DOHH2 (cell line): ENCODE results near the gene PRPF31.

Experiments used
- H3F3A ChIP-seq: fragments of 200-600 bp; sonication (generic), shearing (Covaris generic); 2 replicates; pipeline ENCODE4 v1.6.0; 2016; ENCODE audit warnings: antibody characterized with exemption, mild to moderate bottlenecking; ENCODE audit not compliant: control insufficient read depth, insufficient read depth
- H3K27ac ChIP-seq: fragments of 200-600 bp; sonication (generic); 2 replicates; pipeline ENCODE4 v1.5.1; 2014; ENCODE audit warnings: low read depth, mild to moderate bottlenecking, low read length, moderate library complexity
- H3K27me3 ChIP-seq: fragments of 200-600 bp; sonication (generic); 2 replicates; pipeline ENCODE4 v1.6.1; 2014; ENCODE audit warnings: mild to moderate bottlenecking, low read length, mixed read lengths; ENCODE audit not compliant: control insufficient read depth
- H3K36me3 ChIP-seq: fragments of 200-600 bp; sonication (generic); 2 replicates; pipeline ENCODE4 v1.6.1; 2014; ENCODE audit warnings: mild to moderate bottlenecking, low read length, moderate library complexity, mixed read lengths; ENCODE audit not compliant: control insufficient read depth
- H3K4me1 ChIP-seq: fragments of 200-600 bp; sonication (generic); 2 replicates; pipeline ENCODE4 v1.6.1; 2014; ENCODE audit warnings: mild to moderate bottlenecking, low read length, mixed read lengths; ENCODE audit not compliant: control insufficient read depth
- H3K4me2 ChIP-seq: fragments of 200-600 bp; sonication (generic); 2 replicates; pipeline ENCODE4 v1.6.0; 2014; ENCODE audit warnings: mild to moderate bottlenecking, low read length, moderate library complexity
- H3K4me3 ChIP-seq: fragments of 200-600 bp; sonication (generic); 2 replicates; pipeline ENCODE4 v1.5.1; 2014; ENCODE audit warnings: mild to moderate bottlenecking, low read length, mixed read lengths
- H3K79me2 ChIP-seq: fragments of 200-600 bp; sonication (generic); 2 replicates; pipeline ENCODE4 v1.6.1; 2014; ENCODE audit warnings: mild to moderate bottlenecking, low read length, mixed read lengths; ENCODE audit not compliant: control insufficient read depth
- H3K9me2 ChIP-seq: fragments of 200-600 bp; sonication (generic); replicated peaks from 2 replicates; pipeline ENCODE4 v1.6.1; 2014; ENCODE audit warnings: mild to moderate bottlenecking, low read length, mixed read lengths; ENCODE audit not compliant: control insufficient read depth
- H3K9me3 ChIP-seq: fragments of 200-600 bp; sonication (generic); 2 replicates; pipeline ENCODE4 v1.6.1; 2014; ENCODE audit warnings: antibody characterized with exemption, low read length, mixed read lengths; ENCODE audit not compliant: control insufficient read depth, insufficient read depth
- H4K20me1 ChIP-seq: fragments of 200-600 bp; sonication (generic); 2 replicates; pipeline ENCODE4 v1.6.0; 2014; ENCODE audit warnings: low read depth, mild to moderate bottlenecking, antibody characterized with exemption, low read length, moderate library complexity; ENCODE audit not compliant: control insufficient read depth, insufficient read depth
- EZH2phosphoT487 ChIP-seq: fragments of 200-600 bp; sonication (generic); IDR thresholded peaks from 2 replicates; pipeline ENCODE4 v1.6.1; 2017; ENCODE audit warnings: borderline replicate concordance, mild to moderate bottlenecking, antibody characterized with exemption, low read length, moderate library complexity, mixed read lengths
- TF ChIP-seq, protein P1 (sequence below): fragments of 200-600 bp; sonication (generic); IDR thresholded peaks from one replicate; pipeline ENCODE4 v1.5.1; 2014; ENCODE audit warnings: antibody characterized with exemption, mild to moderate bottlenecking, low read depth, low read length; ENCODE audit not compliant: poor library complexity, severe bottlenecking

PRPF31 gene

GRCh38 chr19:54102421-54103169, 13.0 kb upstream of the PRPF31 start, which contains the start of gene NDUFA3:
TSS of gene NDUFA3 (plus strand) at chr19:54102855. CDS start at chr19:54102879, 24 bp downstream.
- Histone ChIP-seq H3K9me2 (no peaks in the 10 kb centered on the region), H3K9me3 (no peaks in the 10 kb centered on the region), H3K4me1 (peaks cover 17% of the 10 kb centered on the region), H4K20me1 (no peaks in the 10 kb centered on the region), H3K27ac (peak within 1 kb of the TSS; percentile 31; the same call in 1 of the 2 replicates), H3K4me3 (peak within 1 kb of the TSS; percentile 97), H3K4me2 (peak within 1 kb of the TSS; percentile 86), H3F3A (peaks cover 6% of the 10 kb centered on the region; the same call in 1 of the 2 replicates), H3K79me2 (peaks cover 31% of the 10 kb centered on the region), H3K36me3 (peaks cover 28% of the 10 kb centered on the region), H3K27me3 (no peaks in the 10 kb centered on the region)
- TF ChIP-seq EZH2phosphoT487 = no peak
- TF ChIP-seq, protein P1, sequence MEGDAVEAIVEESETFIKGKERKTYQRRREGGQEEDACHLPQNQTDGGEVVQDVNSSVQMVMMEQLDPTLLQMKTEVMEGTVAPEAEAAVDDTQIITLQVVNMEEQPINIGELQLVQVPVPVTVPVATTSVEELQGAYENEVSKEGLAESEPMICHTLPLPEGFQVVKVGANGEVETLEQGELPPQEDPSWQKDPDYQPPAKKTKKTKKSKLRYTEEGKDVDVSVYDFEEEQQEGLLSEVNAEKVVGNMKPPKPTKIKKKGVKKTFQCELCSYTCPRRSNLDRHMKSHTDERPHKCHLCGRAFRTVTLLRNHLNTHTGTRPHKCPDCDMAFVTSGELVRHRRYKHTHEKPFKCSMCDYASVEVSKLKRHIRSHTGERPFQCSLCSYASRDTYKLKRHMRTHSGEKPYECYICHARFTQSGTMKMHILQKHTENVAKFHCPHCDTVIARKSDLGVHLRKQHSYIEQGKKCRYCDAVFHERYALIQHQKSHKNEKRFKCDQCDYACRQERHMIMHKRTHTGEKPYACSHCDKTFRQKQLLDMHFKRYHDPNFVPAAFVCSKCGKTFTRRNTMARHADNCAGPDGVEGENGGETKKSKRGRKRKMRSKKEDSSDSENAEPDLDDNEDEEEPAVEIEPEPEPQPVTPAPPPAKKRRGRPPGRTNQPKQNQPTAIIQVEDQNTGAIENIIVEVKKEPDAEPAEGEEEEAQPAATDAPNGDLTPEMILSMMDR = no peak

DNA sequence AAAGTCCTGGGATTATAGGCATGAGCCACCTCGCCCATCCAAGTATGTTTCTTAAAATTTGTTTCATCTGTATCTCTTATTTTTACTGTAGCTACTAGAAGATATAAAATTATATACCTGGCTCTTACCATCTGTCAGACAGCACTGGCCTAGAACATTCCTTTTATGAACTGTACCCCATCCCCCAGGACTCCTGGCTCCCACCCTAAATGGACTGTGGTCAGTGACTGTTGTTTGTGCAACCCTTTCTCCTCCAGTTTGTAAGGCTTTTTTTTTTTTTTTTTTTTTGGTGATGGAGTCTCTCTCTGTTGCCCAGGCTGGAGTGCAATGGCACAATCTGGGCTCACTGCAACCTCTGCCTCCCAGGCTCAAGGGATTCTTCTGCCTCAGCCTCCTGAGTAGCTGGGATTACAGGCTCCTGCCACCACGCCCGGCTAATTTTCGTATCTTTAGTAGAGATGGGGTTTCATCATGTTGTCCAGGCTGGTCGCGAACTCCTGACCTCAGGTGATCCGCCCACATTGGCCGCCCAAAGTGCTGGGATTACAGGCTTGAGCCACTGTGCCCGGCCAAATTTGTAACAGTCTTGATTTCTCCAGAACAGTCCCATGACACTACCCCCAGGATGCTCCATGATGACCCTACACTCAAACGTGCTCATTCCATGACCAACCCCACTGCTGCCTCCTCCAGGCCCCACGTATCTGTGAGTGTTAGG, 10.4 kb upstream of the PRPF31 start:
- Histone ChIP-seq H3F3A (0 out of 2 replicates have a peak, but pooled peaks cover 2% of the 10 kb centered on the region), H3K27ac (no peak overlapping the region), H3K4me1 (peaks cover 17% of the 10 kb centered on the region), H3K79me2 (peaks cover 34% of the 10 kb centered on the region), H3K4me3 (no peak overlapping the region), H3K27me3 (no peaks in the 10 kb centered on the region), H3K4me2 (no peak overlapping the region), H4K20me1 (no peaks in the 10 kb centered on the region), H3K9me3 (no peaks in the 10 kb centered on the region), H3K9me2 (no peaks in the 10 kb centered on the region), H3K36me3 (peaks cover 52% of the 10 kb centered on the region)
- TF ChIP-seq, protein P1 = no peak
- TF ChIP-seq EZH2phosphoT487 = no peak

- TF ChIP-seq, protein P1 = no peak
- no peak for TF ChIP-seq EZH2phosphoT487
- Histone ChIP-seq H3K36me3 (peaks cover 57% of the 10 kb centered on the region), H3K27ac (no peak overlapping the region), H3F3A (0 out of 2 replicates have a peak, but pooled peaks cover 2% of the 10 kb centered on the region), H3K4me2 (no peak overlapping the region), H3K9me3 (no peaks in the 10 kb centered on the region), H3K79me2 (peaks cover 35% of the 10 kb centered on the region), H3K4me1 (peaks cover 17% of the 10 kb centered on the region), H3K9me2 (no peaks in the 10 kb centered on the region), H3K27me3 (no peaks in the 10 kb centered on the region), H3K4me3 (no peak overlapping the region), H4K20me1 (no peaks in the 10 kb centered on the region)
These were observed 9.8 kb upstream of the PRPF31 start for GRCh38 chr19:54105796-54106195.
